ENCODE results near the gene CYREN. TPM values are rescaled to one million over a fixed set of nuclear protein-coding genes. Genes with fewer than 3 reads are reported as not detected.
A peak's percentile ranks its signal among the peaks of the same experiment; 100 is the strongest.

The CYREN gene
- total and polyA plus RNA-seq, 2 of the 13 experiments (the other 11 are each of a cell fraction or from before 2014, with no cell fraction given): 20.7 to 60.7 TPM

- TF ChIP-seq JUNB (CRISPR knock-in tag; IDR thresholded peaks at IDR 0.05; ENCODE audit: borderline replicate concordance): no peak; the same call in 1 of the 2 replicates
- TF ChIP-seq RFX5 (IDR thresholded peaks at IDR 0.05; ENCODE audit: low read depth, low read length): no peak
- TF ChIP-seq, protein P1, sequence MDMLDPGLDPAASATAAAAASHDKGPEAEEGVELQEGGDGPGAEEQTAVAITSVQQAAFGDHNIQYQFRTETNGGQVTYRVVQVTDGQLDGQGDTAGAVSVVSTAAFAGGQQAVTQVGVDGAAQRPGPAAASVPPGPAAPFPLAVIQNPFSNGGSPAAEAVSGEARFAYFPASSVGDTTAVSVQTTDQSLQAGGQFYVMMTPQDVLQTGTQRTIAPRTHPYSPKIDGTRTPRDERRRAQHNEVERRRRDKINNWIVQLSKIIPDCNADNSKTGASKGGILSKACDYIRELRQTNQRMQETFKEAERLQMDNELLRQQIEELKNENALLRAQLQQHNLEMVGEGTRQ (IDR thresholded peaks at IDR 0.05; ENCODE audit: low read depth, low read length): no peak
- TF ChIP-seq, protein P1 (CRISPR knock-in tag; IDR thresholded peaks at IDR 0.05; ENCODE audit: borderline replicate concordance): no peak
- no peak for TF ChIP-seq GTF2F1 (IDR thresholded peaks at IDR 0.05; ENCODE audit: low read length)
- TF ChIP-seq, protein P2, sequence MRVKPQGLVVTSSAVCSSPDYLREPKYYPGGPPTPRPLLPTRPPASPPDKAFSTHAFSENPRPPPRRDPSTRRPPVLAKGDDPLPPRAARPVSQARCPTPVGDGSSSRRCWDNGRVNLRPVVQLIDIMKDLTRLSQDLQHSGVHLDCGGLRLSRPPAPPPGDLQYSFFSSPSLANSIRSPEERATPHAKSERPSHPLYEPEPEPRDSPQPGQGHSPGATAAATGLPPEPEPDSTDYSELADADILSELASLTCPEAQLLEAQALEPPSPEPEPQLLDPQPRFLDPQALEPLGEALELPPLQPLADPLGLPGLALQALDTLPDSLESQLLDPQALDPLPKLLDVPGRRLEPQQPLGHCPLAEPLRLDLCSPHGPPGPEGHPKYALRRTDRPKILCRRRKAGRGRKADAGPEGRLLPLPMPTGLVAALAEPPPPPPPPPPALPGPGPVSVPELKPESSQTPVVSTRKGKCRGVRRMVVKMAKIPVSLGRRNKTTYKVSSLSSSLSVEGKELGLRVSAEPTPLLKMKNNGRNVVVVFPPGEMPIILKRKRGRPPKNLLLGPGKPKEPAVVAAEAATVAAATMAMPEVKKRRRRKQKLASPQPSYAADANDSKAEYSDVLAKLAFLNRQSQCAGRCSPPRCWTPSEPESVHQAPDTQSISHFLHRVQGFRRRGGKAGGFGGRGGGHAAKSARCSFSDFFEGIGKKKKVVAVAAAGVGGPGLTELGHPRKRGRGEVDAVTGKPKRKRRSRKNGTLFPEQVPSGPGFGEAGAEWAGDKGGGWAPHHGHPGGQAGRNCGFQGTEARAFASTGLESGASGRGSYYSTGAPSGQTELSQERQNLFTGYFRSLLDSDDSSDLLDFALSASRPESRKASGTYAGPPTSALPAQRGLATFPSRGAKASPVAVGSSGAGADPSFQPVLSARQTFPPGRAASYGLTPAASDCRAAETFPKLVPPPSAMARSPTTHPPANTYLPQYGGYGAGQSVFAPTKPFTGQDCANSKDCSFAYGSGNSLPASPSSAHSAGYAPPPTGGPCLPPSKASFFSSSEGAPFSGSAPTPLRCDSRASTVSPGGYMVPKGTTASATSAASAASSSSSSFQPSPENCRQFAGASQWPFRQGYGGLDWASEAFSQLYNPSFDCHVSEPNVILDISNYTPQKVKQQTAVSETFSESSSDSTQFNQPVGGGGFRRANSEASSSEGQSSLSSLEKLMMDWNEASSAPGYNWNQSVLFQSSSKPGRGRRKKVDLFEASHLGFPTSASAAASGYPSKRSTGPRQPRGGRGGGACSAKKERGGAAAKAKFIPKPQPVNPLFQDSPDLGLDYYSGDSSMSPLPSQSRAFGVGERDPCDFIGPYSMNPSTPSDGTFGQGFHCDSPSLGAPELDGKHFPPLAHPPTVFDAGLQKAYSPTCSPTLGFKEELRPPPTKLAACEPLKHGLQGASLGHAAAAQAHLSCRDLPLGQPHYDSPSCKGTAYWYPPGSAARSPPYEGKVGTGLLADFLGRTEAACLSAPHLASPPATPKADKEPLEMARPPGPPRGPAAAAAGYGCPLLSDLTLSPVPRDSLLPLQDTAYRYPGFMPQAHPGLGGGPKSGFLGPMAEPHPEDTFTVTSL (CRISPR knock-in tag; IDR thresholded peaks at IDR 0.05; ENCODE audit: borderline replicate concordance): peak; percentile 3; the same call in 1 of the 2 replicates
- peak; percentile 71 for TF ChIP-seq MAX (IDR thresholded peaks at IDR 0.05)
- TF ChIP-seq ZNF263 (CRISPR knock-in tag; IDR thresholded peaks at IDR 0.05): no peak
- TF ChIP-seq ZSCAN9 (CRISPR knock-in tag; IDR thresholded peaks at IDR 0.05; ENCODE audit: borderline replicate concordance): peak; percentile 23; the same call in 1 of the 2 replicates
- no peak for TF ChIP-seq ZNF883 (CRISPR knock-in tag; IDR thresholded peaks at IDR 0.05; ENCODE audit: not compliant biosample characterization)
- no peak for TF ChIP-seq SRSF9 (IDR thresholded peaks at IDR 0.05; ENCODE audit: borderline replicate concordance, insufficient read depth, low read depth, low read length, poor library complexity, severe bottlenecking)
- TF ChIP-seq CCAR2 (optimal IDR thresholded peaks at IDR 0.05; ENCODE audit: low read depth, low read length): no peak
- no peak for TF ChIP-seq BRF2 (CRISPR knock-in tag; IDR thresholded peaks at IDR 0.05)
- TF ChIP-seq RAD51 (IDR thresholded peaks at IDR 0.05; ENCODE audit: borderline replicate concordance): no peak
- 0 out of 2 replicates have a peak, but pooled peaks have one; percentile 21 for TF ChIP-seq GZF1 (CRISPR knock-in tag; IDR thresholded peaks at IDR 0.05)
- TF ChIP-seq ZNF616 (CRISPR knock-in tag; IDR thresholded peaks at IDR 0.05; ENCODE audit: low read depth): 0 out of 2 replicates have a peak, but pooled peaks have one; percentile 16
- no peak for TF ChIP-seq HOXA7 (CRISPR knock-in tag; IDR thresholded peaks at IDR 0.05)
- TF ChIP-seq POLR2AphosphoS2 (IDR thresholded peaks at IDR 0.05; ENCODE audit: low read depth, low read length): no peak
- TF ChIP-seq RORA (CRISPR knock-in tag; IDR thresholded peaks at IDR 0.05): no peak
- no peak for TF ChIP-seq ZSCAN30 (CRISPR knock-in tag; IDR thresholded peaks at IDR 0.05)
- no peak for TF ChIP-seq ZNF136 (CRISPR knock-in tag; IDR thresholded peaks at IDR 0.05; ENCODE audit: low read depth)
These were observed 22.4 kb downstream of the CYREN start, which contains the start of gene TMEM140 (continued) for GRCh38 chr7:135147899-135148721.
